Calu3 (cell line): Measurements from ENCODE around the gene OXT. TPM values are rescaled to one million over a fixed set of nuclear protein-coding genes. Genes with fewer than 3 reads are reported as not detected.
"Not testable (repeated sequence)": the region's sequence is repeated elsewhere in the genome, so short reads cannot be mapped to it uniquely, and the experiment has no call there.

Experiments used
- BruUV-seq: library from RNA; stranded (reverse); fragments of 400-500 nt; replicated peaks from 2 replicates; lab custom pipeline; 2021; lab: Mats Ljungman, UMichigan
- CTCF ChIA-PET: fragments of 300-600 bp; sonication (Branson Sonifier 250); formaldehyde crosslinking; loops from one replicate; lab custom pipeline; 2022; ENCODE audit warnings: antibody characterized with exemption; lab: Charles Lee
- DNase-seq: peaks from one replicate; pipeline ENCODE4 v3.0.0; 2022
- H3K27ac Mint-ChIP-seq: one replicate; pipeline ENCODE4 v1.8.0; 2022; ENCODE audit warnings: mixed read lengths; ENCODE audit not compliant: unreplicated experiment
- H3K27me3 Mint-ChIP-seq: one replicate; pipeline ENCODE4 v1.8.0; 2022; ENCODE audit warnings: mixed read lengths; ENCODE audit not compliant: unreplicated experiment
- H3K36me3 Mint-ChIP-seq: one replicate; pipeline ENCODE4 v1.8.0; 2022; ENCODE audit warnings: mild to moderate bottlenecking, moderate library complexity, mixed read lengths; ENCODE audit not compliant: insufficient read depth, unreplicated experiment
- H3K4me1 Mint-ChIP-seq: one replicate; pipeline ENCODE4 v1.8.0; 2022; ENCODE audit warnings: mild to moderate bottlenecking, low read depth, mixed read lengths; ENCODE audit not compliant: unreplicated experiment
- H3K4me3 Mint-ChIP-seq: one replicate; pipeline ENCODE4 v1.8.0; 2022; ENCODE audit warnings: mild to moderate bottlenecking, low read depth, moderate library complexity, mixed read lengths; ENCODE audit not compliant: unreplicated experiment
- H3K9me3 Mint-ChIP-seq: one replicate; pipeline ENCODE4 v1.8.0; 2022; ENCODE audit warnings: low read depth, mixed read lengths; ENCODE audit not compliant: unreplicated experiment
- intact Hi-C: fragments of 100-400 bp; cut with micrococcal nuclease; formaldehyde crosslinking; loops from one replicate; pipeline ENCODE4 v1.10.0; 2022; ENCODE audit not compliant: unreplicated experiment
- total RNA-seq: library from RNA; stranded (reverse); gene quantifications from 2 replicates; pipeline ENCODE4 v1.2.3, GENCODE V29; 2022
- TF ChIP-seq, protein P1 (sequence below): fragments of 200-600 bp; IDR thresholded peaks from one replicate; pipeline ENCODE4 v1.8.0; 2022; ENCODE audit warnings: antibody characterized with exemption; ENCODE audit not compliant: unreplicated experiment

The OXT gene
- total RNA-seq, 1 experiment from 2014 or later: not detected

DNA sequence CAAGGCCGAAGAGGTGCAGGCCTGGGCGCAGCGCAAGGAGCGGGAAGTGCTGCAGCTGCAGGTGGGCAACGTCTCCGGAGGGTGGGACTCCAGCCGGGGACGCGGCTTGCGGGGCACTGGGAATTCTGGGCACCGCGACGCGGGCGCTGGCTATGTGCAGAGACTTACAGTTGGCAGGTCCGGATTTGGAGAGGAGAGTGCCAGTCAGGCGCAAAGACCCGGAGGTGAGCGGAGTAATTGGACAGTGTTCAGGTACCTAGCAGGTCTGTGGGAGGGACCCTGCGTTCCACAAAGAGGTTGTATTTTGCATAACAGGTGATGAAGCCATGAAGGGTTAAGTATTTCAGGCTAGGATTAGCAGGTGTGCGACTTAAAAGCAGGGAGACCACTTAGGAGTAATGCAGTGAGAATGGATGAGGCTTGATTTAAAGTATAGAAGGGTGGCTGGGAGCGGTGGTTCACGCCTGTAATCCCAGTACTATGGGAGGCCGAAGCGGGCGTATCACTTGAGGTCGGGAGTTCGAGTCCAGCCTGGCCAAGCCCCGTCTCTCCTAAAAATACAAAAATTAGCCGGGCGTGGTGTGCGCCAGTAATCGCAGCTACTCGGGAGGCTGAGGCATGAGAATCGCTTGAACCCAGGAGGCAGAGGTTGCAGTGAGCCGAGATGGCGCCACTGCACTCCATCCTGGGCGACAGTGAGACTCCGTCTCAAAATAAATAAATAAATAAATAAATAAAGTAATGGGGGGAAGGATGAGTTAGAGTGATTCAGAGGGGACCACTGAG is 24.6 kb upstream of the OXT start:
- Mint-ChIP-seq H3K36me3 (peaks cover 25% of the 10 kb centered on the region), H3K4me3 (peak overlapping the region; percentile 97), H3K4me1 (peaks cover 14% of the 10 kb centered on the region), H3K9me3 (no peaks in the 10 kb centered on the region), H3K27ac (no peak overlapping the region), H3K27me3 (no peaks in the 10 kb centered on the region)
- TF ChIP-seq, protein P1, sequence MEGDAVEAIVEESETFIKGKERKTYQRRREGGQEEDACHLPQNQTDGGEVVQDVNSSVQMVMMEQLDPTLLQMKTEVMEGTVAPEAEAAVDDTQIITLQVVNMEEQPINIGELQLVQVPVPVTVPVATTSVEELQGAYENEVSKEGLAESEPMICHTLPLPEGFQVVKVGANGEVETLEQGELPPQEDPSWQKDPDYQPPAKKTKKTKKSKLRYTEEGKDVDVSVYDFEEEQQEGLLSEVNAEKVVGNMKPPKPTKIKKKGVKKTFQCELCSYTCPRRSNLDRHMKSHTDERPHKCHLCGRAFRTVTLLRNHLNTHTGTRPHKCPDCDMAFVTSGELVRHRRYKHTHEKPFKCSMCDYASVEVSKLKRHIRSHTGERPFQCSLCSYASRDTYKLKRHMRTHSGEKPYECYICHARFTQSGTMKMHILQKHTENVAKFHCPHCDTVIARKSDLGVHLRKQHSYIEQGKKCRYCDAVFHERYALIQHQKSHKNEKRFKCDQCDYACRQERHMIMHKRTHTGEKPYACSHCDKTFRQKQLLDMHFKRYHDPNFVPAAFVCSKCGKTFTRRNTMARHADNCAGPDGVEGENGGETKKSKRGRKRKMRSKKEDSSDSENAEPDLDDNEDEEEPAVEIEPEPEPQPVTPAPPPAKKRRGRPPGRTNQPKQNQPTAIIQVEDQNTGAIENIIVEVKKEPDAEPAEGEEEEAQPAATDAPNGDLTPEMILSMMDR: no peak
- BruUV-seq: no TSS peak
- peak; percentile 24 for DNase-seq
- CTCF ChIA-PET: no interaction called here
- intact Hi-C loops: no loop called here

DNA sequence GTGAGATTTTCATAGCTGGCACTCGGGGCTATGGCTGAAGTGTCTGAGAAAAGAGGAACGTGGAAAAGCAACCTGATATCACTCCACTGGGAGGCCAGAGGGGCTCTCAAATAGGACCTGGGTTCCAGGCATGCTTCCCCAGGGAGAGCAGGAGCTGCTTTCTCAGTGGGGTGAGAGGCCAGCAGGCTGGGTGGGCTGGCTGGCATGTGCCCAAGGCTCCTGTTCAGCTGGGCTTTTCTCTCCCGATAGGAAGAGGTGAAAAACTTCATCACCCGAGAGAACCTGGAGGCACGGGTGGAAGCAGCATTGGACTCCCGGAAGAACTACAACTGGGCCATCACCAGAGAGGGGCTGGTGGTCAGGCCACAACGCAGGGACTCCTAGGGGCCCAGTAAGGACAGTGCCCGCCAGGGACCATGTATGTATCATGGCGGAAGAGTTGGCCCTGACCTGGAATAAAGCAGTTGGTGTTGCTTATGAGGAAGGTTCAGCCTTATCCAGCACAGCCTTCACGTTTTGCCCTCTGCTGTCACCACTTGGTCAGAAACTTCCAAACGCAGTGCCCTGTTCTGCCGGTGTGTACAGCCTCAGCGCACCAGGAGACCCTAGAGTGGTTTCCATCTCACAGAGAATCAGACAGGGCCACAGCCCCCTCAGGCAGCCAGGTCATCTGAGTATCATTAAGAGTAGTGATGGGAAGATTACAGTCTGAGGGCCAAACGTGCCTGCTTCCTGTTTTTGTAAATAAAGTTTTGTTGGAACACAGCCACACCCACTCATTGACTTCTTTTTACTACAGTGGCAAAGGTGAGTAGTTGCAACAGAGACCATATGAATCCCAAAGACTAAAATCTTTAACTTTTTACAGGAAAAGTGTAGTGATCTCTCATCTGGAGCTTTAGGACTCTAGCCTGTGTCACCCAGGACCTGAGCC is 23.7 kb upstream of the OXT start:
- CTCF ChIA-PET: no interaction called here
- TSS peak; percentile 49 for BruUV-seq

DNA sequence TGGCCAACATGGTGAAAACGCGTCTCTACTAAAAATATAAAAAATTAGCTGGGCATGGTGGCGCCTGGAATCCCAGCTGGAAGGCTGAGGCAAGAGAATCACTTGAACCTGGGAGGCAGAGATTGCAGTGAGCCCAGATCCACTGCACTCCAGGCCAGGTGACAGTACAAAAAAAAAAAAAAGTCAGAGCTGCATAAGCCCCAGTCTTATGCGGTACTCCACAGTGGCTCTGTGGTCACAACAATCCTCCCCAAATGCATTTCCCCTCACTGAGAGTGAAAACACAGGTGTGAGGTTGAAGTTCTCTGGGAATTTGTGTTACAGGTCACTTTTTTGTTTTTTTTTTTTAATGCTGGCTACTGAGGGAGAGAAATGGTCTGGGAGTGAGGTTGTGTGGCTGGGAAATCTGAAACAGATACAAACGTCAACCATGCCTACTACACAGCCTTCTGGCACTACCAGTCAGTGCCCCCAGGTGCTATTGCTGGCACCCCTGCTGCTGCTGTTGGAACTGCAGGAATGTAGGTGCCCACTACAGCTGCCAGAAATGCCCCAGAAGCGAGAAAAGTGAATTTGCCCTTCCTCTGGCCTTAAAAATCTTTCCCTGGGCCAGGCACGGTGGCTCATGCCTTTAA is 19.9 kb upstream of the OXT start:
- Mint-ChIP-seq H3K27ac (no peak overlapping the region), H3K4me1 (peaks cover 7% of the 10 kb centered on the region), H3K36me3 (peaks cover 9% of the 10 kb centered on the region), H3K4me3 (no peak overlapping the region), H3K27me3 (no peaks in the 10 kb centered on the region), H3K9me3 (no peaks in the 10 kb centered on the region)
- BruUV-seq: no TSS peak
- CTCF ChIA-PET: no interaction called here
- TF ChIP-seq, protein P1: no peak
- no peak for DNase-seq
- intact Hi-C loops: loop anchor here (5.0 kb wide), 1 partner anchor 66 kb away; no protein-coding TSS in a partner anchor

More for the DNA sequence above, 23.7 kb upstream of the OXT start:
- peak overlapping the region; percentile 97 for H3K4me3 Mint-ChIP-seq
- TF ChIP-seq, protein P1: no peak
- no peak for DNase-seq
- no peaks in the 10 kb centered on the region for H3K9me3 Mint-ChIP-seq
- peaks cover 25% of the 10 kb centered on the region for H3K36me3 Mint-ChIP-seq
- no peaks in the 10 kb centered on the region for H3K27me3 Mint-ChIP-seq
- peaks cover 14% of the 10 kb centered on the region for H3K4me1 Mint-ChIP-seq
- intact Hi-C loops: no loop called here
- H3K27ac Mint-ChIP-seq: no peak overlapping the region

DNA sequence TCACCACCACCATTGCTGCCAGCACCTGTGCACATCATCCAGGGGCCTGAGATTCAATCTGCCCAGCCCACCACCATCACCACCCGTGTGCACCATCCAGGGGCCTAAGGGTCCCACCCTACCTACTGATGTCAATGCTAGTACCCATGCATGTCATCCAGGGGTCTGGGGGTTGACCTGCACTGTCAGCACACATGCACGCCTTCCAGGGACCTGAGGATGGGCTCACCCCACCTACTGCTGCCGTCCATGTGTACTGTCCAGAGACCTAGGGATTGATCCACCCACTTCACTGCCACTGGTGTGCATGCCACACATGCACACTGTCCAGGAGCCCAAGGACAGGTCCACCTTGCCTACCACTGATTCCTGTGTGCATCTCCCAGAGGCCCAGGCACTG is 11.9 kb upstream of the OXT start:
- H3K27ac Mint-ChIP-seq: no peak overlapping the region
- H3K27me3 Mint-ChIP-seq: no peaks in the 10 kb centered on the region
- no peak overlapping the region for H3K4me3 Mint-ChIP-seq
- no peaks in the 10 kb centered on the region for H3K36me3 Mint-ChIP-seq
- intact Hi-C loops: no loop called here
- CTCF ChIA-PET: no interaction called here
- DNase-seq: no peak
- BruUV-seq: no TSS peak
- no peaks in the 10 kb centered on the region for H3K9me3 Mint-ChIP-seq
- no peaks in the 10 kb centered on the region for H3K4me1 Mint-ChIP-seq
- TF ChIP-seq, protein P1: no peak

DNA sequence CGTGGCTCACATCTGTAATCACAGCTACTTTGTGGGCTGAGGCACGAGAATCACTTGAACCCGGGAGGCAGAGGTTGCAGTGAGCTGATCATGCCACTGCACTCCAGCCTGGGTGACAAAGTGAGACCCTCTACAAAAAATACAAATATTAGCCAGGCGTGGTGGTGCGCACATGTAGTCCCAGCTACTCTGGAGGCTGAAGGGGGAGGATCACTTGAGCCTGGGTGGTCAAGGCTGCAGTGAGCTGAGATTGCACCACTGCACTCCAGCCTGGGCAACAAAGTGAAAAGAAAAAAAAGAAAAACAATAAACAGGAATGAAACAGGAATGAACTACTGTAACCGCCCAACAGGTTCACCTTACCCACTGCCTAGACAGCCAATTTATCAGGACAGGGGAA is 7.3 kb upstream of the OXT start:
- intact Hi-C loops, CTCF ChIA-PET, H3K4me1 Mint-ChIP-seq, H3K27ac Mint-ChIP-seq, H3K36me3 Mint-ChIP-seq, H3K9me3 Mint-ChIP-seq, BruUV-seq, H3K4me3 Mint-ChIP-seq, DNase-seq: not testable (repeated sequence)
- H3K27me3 Mint-ChIP-seq: peaks cover 13% of the 10 kb centered on the region
